ENCODE data around the gene MAN1A1. TPM values are rescaled to one million over a fixed set of nuclear protein-coding genes. Genes with fewer than 3 reads are reported as not detected.

MAN1A1 gene
- total and polyA plus RNA-seq, 2 of the 4 experiments (the other 2 are of a cell fraction) = 5.9 to 6.4 TPM

DNA sequence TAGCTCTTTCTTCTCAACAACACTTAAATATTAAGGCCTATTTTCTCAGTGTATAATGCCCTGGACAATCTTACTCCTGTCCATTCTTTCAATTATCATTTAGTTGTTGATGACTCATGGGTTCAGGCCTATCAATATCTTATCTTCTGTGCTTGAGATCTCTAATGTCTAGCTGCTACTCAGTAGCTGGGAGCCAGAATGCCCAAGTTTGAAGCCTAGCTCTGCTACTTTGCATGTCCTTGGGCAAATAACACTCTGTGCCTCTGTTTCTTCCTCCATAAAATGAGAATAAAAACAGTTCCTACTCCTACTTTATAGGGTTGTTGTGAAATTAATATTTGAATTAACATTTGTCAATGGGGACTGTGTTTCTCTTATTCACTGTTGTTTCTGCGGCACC is 69.5 kb downstream of the MAN1A1 start:
- CTCF ChIA-PET = interaction anchor here (0.6 kb wide), 1 partner anchor 440 kb away, joined by 3 read pairs; no protein-coding TSS in a partner anchor
- Histone ChIP-seq H3K9me3 (ENCODE audit: control insufficient read depth, insufficient read depth, low read length) (no peaks in the 10 kb centered on the region), H3K27ac (ENCODE audit: insufficient read depth, low read length) (no peak overlapping the region), H3K18ac (ENCODE audit: low read depth, low read length) (no peak overlapping the region), H3K56ac (ENCODE audit: extremely low read depth, insufficient read depth, low read length) (no peak overlapping the region), H3K79me1 (ENCODE audit: low read depth in 1 of 2, low read length in 2 of 2) (no peaks in the 10 kb centered on the region), H2BK120ac (ENCODE audit: low read depth, low read length) (no peak overlapping the region), H4K5ac (ENCODE audit: low read depth, low read length) (no peak overlapping the region), H3K4me2 (ENCODE audit: low read depth, low read length) (no peak overlapping the region), H2AK5ac (ENCODE audit: low read depth, low read length) (no peak overlapping the region), H3K14ac (replicated peaks; ENCODE audit: low read depth, low read length) (no peak overlapping the region), H2BK15ac (ENCODE audit: low read depth, low read length) (no peak overlapping the region), H4K20me1 (ENCODE audit: insufficient read depth, low read length) (no peaks in the 10 kb centered on the region), H4K8ac (ENCODE audit: low read depth in 2 of 2, low read length in 2 of 2) (no peak overlapping the region), H2BK20ac (ENCODE audit: low read depth, low read length) (no peak overlapping the region), H3K4ac (ENCODE audit: low read depth, low read length) (no peak overlapping the region), H3K23ac (ENCODE audit: low read depth, low read length) (no peak overlapping the region), H3K4me1 (ENCODE audit: control insufficient read depth, insufficient read depth, low read length) (no peaks in the 10 kb centered on the region; the same call in 1 of the 2 replicates), H4K91ac (ENCODE audit: insufficient read depth, low read depth, low read length) (no peak overlapping the region), H2AFZ (replicated peaks; ENCODE audit: low read length, poor library complexity) (no peak overlapping the region), H3K4me3 (ENCODE audit: insufficient read depth, low read depth, low read length) (no peak overlapping the region), H3K9me1 (ENCODE audit: insufficient read depth, low read length) (peaks cover 3% of the 10 kb centered on the region; the same call in 1 of the 2 replicates), H2AK9ac (replicated peaks; ENCODE audit: low read depth, low read length, poor library complexity) (no peak overlapping the region), H3K27me3 (ENCODE audit: control insufficient read depth, insufficient read depth, low read length) (no peaks in the 10 kb centered on the region), H2BK5ac (ENCODE audit: low read depth, low read length, poor library complexity, severe bottlenecking) (no peak overlapping the region), H3K9ac (ENCODE audit: low read depth, low read length) (no peak overlapping the region), H3K36me3 (ENCODE audit: control insufficient read depth, insufficient read depth, low read length) (no peaks in the 10 kb centered on the region)
- TF ChIP-seq CEBPB (IDR thresholded peaks at IDR 0.05; ENCODE audit: low read depth, low read length) (no peak), POLR2A (IDR thresholded peaks at IDR 0.05; ENCODE audit: low read depth, low read length) (no peak), NFE2L2 (IDR thresholded peaks at IDR 0.05; ENCODE audit: low read depth, low read length) (no peak), SMC3 (IDR thresholded peaks at IDR 0.05; ENCODE audit: low read depth, low read length) (no peak)
- TF ChIP-seq, protein P1, sequence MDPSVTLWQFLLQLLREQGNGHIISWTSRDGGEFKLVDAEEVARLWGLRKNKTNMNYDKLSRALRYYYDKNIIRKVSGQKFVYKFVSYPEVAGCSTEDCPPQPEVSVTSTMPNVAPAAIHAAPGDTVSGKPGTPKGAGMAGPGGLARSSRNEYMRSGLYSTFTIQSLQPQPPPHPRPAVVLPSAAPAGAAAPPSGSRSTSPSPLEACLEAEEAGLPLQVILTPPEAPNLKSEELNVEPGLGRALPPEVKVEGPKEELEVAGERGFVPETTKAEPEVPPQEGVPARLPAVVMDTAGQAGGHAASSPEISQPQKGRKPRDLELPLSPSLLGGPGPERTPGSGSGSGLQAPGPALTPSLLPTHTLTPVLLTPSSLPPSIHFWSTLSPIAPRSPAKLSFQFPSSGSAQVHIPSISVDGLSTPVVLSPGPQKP (IDR thresholded peaks at IDR 0.05; ENCODE audit: borderline replicate concordance, low read depth, low read length) = no peak
- dilution Hi-C loops (cut with HindIII; ENCODE audit: low sequenced_read_pairs, unreplicated experiment) = no loop called here
- POLR2A ChIA-PET (ENCODE audit: unreplicated experiment) = no interaction called here
- in situ Hi-C loops (cut with MboI; ENCODE audit: low sequenced_read_pairs) = no loop called here
- no CpG with 5 or more reads among the region's 1 CpG for WGBS, 2 experiments (ENCODE audit: extremely low coverage in 2 of 2, insufficient read length in 1 of 2)
- BruUV-seq (replicated peaks) = no TSS peak
- no peak for ATAC-seq (ENCODE audit: low read depth)
- no peak for DNase-seq
- intact Hi-C loops (cut with micrococcal nuclease) = no loop called here
